UCSD-AML1 (cell line): ENCODE results near the gene PON3.

Source experiments
- DNase-seq: peaks from one replicate; lab custom pipeline; 2025; ENCODE audit not compliant: unreplicated experiment; lab: John Stamatoyannopoulos, UW

The PON3 gene

DNA sequence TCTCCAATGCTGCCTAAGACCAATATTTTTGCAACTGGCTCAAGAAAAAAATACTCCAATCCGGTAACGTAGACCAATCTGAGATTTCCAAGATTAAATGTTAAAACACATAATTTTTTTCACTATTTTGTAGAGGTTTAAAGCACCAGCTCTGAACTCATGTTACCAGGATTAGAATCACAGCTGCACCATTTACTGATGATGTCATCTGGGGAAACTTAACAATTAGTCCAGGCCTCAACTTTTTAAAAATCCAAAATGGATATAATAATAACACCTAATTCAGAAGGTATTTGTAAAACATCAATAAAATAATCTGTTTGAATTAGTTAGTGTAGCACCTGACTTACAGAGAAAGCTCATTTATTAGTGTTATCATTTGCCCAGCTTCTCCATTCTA lies 86.2 kb downstream of the PON3 start:
- DNase-seq = no peak
